SIG-M5 (cell line): Measurements from ENCODE around the gene HOXA13.

Experiments
- DNase-seq: peaks from one replicate; lab custom pipeline; 2025; lab: John Stamatoyannopoulos, UW

The HOXA13 gene

DNA sequence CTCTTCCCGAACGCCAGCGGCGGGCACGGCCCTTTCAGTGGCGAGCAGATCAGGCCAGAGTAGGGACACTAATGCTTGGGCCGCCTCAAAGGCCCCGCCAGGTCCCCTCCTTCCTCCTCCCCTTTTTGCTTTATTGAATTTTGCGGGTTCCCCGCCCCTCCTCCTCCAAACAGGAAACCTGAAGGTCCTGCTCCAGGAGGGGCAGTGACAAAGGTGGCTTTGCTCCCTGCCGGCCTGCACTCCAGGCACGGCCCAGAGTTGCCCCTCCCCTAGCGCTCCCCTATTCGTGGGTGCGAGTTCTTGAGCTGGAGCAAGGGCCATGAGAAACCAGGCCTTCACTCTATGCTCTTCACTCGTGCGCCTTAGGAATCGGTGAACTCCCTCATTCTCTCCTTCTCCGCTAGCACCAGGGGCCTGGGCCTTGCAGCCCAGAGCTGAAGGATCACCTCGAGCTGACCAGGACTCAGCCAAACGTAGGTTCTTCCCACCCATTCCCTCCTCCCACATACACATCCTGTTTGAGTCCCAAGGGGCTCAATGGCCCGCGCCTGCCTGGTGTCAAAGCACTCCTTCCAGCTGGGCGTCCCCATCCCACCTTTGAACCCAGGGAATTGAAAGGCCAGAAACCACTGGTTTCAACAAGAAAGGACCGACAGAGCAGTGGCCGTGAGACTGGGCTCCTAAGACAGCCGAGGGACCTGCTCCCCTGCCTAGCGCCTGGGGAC, 51.7 kb downstream of the HOXA13 start:
- no peak for DNase-seq

DNA sequence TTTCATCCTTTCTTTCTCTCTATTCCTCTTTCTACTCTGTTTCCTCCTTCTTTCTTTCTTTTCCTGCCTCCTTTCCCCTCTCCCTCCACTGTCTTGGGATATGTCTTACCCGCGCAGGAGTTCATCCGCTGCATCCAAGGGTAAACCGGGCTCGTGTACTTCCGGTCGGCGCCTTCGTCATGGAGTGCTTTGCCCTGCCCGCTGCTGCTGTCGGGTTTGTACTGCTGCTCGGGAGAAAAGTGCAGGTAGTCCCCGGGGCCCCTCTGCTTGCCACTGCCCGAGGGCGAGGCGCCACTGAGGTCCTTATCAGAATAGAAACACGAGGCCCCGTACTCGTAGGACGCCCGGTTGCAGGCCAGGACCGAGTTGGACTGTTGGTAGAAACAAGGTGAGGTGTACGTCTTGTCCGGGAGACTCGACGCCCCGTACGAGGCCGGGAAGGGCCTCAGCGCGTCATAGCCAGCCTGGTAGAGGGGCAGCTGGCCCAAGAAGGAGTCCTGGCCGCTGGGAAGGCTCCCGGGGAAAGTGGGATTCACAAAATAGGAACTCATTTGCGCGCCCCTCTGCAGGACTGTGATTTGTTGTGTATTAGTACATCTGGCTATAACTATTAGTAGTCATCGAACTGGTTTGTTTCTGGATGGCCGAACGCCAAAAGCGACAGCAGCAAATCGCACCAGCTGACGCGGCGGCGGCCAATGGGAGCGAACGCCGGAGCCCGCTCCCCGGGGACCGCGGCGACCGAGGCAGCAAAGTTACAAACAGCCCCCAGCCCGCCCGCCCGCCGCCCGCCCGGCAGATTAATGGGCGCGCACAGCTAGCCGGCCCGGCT, 52.5 kb downstream of the HOXA13 start, which contains the start of gene HOXA6:
Gene HOXA6 (minus strand): TSS at position 576 of the 832 bp plus-strand sequence. CDS start 25 bp downstream, at position 551.
- no peak for DNase-seq

DNA sequence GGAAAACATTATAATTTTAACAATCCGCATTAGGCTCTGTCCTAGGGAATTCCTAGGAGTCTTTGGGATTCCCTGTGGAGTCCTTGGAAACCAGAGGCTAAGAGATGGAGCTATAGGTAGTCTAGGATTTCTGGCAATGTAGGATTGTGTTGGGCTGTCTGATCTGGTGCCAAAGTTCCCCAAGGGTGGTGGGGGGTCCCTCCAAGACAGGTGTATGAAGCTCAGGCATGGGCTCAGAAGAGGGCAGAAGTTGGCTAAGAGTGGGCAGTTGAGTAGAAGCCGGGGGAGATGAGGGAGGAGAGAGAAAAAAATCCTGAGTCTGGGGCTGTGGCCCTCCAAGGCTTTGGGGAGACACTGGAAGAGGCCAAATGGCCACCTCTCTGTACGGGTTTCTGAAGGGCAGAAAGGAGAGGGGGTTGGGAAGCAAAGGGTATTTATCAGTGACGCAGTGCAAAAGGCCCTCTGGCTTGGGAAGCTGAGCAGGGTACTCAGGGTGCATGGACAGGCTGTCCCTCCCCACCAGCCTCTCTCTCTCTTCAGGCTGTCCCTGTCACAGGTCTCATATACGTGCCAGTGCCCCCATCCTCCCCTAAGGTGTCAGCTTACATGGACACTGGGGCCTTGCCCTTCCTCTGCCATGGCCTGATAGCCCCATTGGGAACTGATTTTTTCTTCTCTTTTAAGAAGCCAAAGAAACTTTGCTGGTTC, 53.2 kb downstream of the HOXA13 start:
- DNase-seq = no peak

DNA sequence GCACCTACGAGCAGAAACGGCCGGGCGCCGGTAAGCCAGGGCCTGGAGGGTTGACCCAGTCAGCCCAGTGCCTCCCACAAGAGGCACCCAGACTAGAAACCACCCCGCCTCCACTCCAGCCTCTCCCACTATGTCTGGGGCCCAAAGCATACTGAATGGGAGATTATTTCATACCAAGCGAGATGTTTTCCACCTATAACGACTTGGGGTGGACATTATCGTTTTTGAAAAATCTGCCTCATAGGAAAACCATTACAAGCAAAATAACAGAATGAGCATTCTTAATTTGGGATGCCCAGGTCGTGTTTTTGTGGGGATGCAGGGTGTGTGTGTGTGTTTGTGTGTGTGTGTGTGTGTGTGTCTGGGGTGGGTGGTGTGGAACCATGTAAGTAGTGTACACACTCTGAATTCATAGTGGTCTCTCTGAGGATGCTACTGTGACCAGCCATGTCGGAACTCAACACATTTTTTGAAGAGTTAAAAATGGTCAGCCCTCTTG, 53.9 kb downstream of the HOXA13 start:
- no peak for DNase-seq

DNA sequence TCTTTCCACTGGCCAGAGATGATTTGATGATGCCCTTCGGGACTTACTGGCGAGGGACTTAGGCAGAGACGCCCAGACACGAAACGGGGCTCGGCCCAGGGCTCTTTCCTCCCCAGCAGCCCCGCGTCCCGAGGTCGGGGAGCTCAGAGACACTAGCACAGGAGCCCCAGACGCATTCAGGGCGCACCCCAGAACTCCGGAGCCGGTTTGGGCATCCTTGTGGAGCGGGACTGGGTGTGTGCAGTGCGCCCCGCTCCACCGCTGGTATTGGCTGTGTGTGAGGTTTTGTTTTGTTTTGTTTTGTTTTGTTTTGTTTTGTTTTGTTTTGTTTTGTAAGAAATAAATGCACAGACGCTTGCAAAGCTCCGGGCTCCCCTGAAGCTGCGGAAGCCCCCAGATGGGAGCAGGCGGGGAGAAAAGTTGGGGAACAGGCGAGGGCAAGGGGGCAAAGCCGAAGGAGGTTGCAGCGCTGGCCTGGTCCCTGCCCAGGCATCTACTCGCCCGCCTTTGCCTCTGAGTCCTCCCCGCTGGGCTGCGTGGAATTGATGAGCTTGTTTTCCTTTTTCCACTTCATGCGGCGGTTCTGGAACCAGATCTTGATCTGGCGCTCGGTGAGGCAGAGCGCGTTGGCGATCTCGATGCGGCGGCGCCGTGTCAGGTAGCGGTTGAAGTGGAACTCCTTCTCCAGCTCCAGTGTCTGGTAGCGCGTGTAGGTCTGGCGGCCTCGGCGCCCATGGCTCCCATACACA, 54.6 kb downstream of the HOXA13 start:
- no peak for DNase-seq

DNA sequence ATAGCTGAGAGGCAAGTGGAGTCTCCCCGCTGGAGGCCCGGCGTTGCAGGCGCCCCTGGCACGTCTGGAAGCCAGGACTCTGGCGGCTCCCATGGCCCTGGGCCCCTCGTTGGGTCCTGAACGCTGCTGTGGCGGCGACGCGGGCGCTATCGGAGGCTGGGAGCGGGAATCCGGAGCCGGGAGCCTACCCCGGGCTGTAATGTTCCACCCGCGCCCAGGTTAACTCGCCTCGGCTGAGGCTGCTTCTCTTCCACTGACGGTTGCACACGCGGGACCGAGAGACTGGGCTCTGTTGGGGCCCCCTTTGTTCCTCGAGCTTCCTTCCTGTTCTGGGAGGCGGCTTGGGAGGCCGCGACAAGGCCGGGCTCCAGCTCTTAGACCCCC, 55.1 kb downstream of the HOXA13 start:
- DNase-seq = no peak
